GM19397 (cell line): Measurements from ENCODE around the gene RFK.
"Not testable (repeated sequence)": the region's sequence is repeated elsewhere in the genome, so short reads cannot be mapped to it uniquely, and the experiment has no call there.

Experiments used
- ATAC-seq: cut with Tn5 transposase; IDR thresholded peaks from one replicate; pipeline ENCODE4 v1.9.1; 2021; ENCODE audit warnings: mild to moderate bottlenecking, moderate library complexity; ENCODE audit not compliant: unreplicated experiment

RFK gene

GRCh38 chr9:76394195-76394959 lies at the start of gene RFK:
TSS of gene RFK (minus strand) at chr9:76394426. CDS start at chr9:76394171, 255 bp downstream.
- peak; percentile 74 for ATAC-seq

GRCh38 chr9:76443887-76444286 lies 49.7 kb upstream of the RFK start:
- no peak for ATAC-seq

DNA sequence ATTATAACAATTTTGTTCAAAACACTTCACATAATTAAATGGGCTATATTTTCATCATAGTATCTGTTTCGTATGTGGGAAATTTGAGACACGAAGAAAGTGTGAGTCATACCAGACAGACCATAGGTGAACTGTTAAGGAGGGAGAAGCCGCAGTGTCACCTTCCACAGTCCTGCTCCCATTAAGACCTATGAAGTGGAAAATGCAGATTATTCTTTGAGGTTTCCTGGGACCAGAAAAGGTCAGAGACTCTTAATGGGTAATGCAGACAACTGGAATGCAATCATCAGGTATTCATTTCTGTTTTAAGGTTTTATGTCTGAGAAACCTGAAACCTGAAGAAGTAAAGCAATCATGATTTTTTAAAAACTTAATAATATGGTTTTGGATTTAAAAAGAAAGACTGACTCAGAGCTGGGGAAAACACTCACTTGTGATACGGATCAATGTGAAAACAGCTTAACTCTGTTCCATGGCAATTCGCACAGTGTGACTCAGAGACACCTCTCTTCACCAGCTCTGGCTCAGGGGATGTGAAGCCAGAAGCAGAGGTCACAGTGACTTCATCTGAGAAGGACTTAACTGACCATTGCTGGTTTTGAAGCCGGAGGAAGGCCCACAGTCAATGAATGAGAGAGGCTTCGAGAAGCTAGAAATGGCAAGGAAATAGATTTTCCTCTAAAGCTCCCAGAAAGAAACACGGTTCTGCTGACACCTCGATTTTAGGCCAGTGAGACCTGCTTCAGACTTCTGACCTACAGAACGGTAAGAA lies 47.5 kb upstream of the RFK start:
- ATAC-seq, result peak; percentile 60

DNA sequence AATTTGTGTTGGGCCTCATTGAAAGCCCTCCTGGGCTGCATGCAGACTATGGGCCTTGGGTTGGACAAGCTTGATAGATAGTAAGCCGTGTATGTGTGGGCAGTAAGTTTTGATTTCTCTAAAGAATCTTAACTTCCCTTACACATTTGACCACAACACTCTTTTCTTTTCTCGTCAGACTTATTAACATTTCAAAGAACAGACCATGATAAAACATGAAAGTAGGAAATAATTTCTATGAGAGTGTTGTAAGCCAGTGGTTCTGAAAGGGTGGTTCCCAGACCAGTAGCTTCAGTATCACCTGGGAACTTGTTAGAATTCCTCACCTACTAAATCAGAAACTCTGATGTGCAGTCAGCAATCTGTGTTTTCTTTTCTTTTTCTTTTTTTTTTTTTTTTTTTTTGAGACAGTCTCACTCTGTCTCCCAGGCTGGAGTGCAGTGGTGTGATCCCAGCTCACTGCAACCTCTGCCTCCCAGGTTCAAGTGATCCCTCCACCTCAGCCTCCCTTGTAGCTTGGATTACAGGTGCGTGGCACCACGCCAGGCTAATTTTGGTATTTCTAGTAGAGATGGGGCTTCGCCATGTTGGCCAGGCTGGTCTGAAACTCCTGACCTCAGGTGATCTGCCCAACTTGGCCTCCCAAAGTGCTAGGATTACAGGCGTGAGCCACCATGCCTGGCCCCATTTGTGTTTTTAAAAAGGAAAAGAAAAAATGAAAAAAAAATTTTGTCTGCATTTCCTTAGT lies 44.8 kb upstream of the RFK start:
- peak; percentile 55 for ATAC-seq

GRCh38 chr9:76437017-76437699 lies 42.9 kb upstream of the RFK start:
- ATAC-seq, result not testable (repeated sequence)

- not testable (repeated sequence) for ATAC-seq
Measured at GRCh38 chr9:76434897-76435296, 40.7 kb upstream of the RFK start.

DNA sequence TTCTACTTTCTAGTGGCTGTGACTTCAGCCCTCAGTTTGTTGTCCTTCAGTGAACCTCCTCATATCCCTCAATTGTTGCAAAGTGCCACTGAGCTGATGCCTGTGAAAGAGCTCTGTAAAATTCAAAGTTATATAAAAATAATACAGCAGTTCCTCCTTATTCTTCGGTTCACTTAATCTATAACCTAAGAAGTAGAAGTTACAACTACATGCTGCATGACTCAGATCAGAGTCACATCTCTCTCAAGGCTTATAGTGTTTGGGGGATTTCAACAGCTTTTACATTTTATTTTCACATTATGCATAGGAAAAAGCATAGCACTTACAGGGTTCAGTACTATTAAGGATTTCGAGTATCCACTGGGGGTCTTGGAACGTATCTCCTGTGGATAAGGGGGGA lies 39.6 kb upstream of the RFK start:
- ATAC-seq, result no peak

DNA sequence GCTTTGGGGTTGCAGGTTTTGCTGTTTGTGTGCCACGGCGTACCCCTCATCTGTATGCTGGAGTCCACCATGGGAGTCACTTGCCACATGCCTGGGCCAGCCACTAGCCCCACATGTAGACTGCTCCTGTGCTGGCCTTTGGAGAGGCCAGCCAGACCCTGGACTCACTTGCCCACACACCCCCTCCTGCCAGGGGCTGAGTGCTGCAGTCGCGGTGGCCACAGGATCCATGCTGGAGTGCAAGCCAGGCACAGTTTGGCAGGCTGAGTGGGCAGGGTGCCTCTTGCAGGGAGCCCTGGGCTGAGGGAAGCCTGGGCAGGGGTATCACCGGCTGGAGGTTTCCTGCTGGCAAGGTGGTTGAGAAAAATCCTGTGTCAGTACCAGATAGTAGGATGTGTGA lies 39.2 kb upstream of the RFK start:
- no peak for ATAC-seq

DNA sequence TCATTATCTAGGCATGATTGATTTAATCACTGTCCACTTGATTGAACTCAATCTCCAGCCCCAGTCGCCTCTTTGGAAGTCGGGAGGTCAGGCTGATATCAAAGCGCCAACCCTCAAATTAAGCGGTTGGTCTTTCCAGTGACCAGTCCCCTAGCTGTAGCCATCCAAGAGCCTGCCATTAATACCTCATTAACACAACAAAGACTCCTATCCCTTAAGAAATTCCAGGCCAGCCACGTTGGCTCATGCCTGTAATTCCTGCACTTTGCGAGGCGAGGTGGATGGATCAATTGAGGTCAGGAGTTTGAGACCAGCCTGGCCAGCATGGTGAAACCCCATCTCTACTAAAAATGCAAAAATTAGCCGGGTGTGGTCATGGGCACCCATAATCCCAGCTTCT lies 37.4 kb upstream of the RFK start:
- ATAC-seq, result no peak

DNA sequence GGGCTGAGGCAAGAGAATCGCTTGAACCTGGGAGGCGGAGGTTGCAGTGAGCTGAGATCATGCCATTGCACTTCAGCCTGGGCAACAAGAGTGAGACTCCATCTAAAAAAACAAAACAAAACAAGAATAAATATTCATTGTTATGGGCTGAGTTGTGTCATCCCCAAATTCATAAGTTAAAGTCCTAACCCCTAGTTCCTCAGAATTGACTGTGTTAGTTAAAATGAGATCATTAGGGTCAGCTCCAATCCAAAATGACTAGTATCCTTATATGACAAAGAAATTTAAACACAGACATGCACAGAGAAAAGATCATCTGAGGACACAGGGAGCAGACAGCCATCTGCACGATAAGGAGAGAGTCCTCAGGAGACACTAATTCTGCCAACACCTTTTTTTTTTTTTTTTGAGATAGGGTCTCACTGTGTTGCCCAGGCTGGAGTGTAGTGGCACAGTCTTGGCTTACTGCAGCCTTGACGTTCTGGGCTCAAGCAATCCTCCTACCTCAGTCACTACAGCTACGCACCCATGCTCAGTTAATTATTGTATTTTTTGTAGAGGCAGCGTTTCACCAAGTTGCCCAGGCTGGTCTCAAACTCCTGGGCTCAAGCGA lies 32.7 kb upstream of the RFK start:
- no peak for ATAC-seq

GRCh38 chr9:76425677-76426453 lies 31.6 kb upstream of the RFK start:
- no peak for ATAC-seq

DNA sequence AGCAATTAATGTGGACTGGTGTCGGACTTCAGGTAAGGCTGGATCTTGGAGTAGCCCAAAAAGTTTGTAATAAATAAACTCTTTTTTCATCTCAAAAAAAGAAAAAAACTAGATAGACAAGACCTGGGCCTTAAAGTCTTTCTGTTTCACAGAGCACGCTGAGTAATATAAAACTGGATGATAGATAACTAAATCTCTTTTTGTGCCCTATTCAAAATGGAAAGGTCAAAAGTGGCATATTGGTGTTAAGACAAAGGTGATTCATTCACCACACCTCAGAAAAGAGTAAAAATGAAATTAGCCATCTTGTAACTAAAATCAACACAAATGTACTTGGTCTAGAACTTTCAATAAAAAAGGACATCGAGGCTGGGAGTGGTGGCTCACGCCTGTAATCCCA lies 30.3 kb upstream of the RFK start:
- no peak for ATAC-seq

DNA sequence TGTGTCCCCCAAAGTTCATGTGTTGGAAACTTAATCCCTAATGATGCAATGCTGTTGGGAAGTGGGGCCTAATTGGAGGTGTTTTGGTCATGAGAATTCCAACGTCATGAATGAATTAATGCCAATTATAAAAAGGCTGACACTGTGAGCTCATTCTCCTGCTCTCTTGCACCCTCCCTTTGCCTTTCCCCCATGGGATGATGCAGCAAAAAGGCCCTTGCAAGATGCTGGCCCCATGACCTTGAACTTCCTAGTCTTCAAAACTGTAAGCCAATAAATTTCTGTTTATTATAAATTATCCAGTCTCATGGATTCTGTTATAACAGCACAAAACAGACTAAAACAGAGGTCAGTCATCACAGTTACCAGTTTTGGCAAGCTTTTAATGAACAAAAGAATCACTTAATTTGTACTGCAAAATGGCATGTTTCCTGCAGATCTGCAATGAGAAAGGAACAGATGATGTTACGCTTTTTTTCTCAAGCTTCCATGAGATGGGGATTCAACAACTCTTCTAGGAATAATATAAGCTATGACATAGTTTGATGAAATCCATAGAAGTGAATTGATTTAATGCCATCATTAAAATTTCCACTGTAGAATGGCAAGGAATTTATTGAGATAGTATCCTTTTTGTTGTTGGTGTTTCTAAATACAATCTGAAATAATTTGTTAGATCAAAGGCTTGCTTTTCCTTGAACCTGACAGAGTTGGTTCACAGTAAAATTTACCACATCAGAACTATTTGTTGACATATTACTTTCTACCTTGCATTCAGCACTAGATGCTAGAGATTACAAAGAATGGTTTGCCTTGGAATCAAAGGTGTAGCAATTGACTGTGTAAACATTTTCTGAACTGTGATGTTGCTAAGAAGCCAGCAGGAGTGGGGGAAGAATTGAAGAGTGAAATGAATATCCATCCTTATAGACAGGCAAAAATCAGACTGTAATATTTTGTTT lies 29.3 kb upstream of the RFK start:
- ATAC-seq, result no peak

- no peak for ATAC-seq
Measured at GRCh38 chr9:76419782-76420380, 25.7 kb upstream of the RFK start.

DNA sequence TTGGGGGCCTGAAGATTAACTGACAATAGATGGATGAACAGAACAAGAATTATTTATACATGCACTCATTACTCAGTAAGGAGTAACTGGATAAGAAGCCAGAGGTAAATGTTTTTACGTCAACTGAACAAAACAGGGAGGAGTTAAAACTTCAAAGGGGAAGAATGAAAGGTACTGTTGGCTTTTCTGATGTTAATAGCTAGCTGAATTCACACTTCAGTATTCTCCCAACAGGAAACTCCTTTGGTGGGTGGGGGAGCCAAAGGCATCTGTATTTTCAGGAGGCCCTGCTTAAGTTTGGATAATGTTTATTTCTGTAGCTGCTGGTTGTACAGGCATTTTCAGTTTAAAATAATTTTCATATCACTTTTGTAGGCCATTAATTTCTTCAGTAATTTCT lies 23.2 kb upstream of the RFK start:
- ATAC-seq, result no peak

DNA sequence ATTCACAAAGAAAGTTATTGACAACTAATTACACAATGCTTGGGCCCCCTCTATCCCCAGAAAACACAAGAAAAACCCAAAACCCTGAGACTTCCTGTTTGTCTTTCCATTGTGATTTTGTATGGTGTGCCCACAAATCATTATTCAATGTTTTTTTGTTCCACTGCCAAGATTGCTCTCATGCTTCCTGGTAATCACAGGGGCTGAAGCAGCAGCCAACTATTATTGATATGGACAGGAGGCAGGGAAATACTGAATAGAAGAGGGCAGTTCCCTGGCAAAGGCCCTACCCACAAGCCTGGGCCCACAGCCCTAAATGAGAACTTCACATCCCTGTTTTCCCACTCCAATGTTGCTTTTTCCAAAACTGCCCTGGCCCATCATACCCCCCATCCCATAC lies 21.5 kb upstream of the RFK start:
- ATAC-seq, result no peak

DNA sequence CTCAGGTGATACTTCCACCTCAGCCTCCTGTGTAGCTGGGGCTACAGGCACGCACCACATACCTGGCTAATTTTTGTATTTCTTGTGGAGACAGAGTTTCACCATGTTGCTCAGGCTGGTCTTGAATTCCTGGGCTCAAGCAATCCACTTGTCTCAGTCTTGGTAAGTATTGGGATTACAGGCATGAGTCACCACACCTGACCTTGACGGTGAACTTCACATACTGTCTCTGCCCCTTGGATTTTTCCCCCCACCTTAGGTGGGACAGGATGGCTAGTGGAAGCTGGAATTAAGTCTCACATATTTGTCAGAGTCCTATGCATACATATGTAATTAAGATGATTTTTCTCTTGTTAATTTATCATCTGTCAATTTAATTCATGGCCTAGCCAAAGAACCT lies 20.9 kb upstream of the RFK start:
- no peak for ATAC-seq

DNA sequence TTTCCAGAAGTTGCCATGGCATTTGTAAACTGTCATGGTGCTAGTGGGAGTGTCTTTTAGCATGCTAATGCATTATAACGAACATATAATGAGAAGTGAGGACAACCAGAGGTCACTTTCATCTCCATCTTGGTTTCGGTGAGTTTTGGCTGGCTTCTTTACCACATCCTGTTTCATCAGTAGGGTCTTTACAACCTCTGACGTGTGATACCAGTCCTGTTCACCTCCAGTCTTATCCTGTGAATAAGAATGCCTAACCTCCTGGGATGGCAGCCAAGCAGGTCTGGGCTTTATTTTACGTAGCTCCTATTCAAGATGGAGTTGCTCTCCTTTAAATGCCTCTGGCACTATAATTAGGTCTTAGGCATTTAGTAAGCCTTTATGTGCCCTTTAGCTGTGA lies 20.4 kb upstream of the RFK start:
- ATAC-seq, result peak; percentile 75
